ENCODE measurements around the gene MMP25. TPM values are rescaled to one million over a fixed set of nuclear protein-coding genes. Genes with fewer than 3 reads are reported as not detected.

MMP25 gene
- total and polyA plus RNA-seq, 10 of the 15 experiments (the other 5 are each of a cell fraction or from before 2014, with no cell fraction given), result 0.03 to 0.36 (median 0.13) TPM; not detected in 1

DNA sequence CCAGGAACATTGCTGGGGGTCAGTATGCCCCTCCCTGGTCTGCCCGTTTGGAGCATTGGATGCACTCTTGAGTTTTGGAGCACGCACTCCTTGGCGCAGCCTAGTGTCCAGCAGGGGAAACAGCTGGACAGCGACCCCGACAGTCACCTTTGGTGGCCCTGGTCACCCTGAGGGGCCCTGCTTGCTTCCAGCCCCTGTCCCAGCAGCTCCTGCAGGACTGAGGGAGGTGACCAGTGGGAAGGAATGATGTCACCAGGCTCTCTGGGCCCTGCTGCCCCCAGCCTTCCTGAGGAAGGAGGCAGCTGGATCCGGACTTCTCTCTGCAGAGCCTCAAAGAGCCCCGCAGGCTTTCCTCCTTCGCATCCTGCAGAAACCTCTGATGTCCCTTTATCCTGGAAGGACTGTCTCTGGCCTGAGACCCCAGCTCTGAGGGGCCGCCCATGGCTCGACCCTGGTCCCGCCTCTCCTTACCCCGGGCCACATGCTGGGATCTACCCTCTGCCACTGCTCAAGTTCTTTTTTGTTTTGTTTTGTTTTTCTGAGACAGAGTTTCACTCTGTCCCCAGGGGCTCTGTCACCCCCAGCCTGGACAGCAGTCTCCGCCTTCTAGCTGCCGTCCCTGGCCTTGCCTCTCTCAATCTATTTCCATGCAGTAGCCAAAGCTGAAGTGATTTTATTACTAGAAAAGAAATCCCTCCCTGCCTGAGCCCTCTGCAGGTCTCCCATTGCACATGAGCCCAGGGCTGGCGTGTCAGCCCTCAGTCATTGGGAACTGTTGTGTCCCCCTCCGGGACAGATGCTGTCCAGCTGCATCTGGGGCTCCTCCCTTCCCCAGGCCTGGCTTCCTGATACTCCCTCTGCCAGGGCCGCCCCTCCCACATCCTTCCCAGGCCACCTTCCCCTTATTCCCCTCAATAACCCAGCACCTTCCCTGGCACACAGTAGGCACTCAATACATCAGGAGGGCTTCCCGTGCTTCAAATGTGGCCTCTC is 41.2 kb downstream of the MMP25 start:
- Histone ChIP-seq H3K9ac (ENCODE audit: control insufficient read depth, insufficient read depth, low read length) (no peak overlapping the region), H3K4me2 (ENCODE audit: control insufficient read depth, insufficient read depth) (no peak overlapping the region), H3K9me3 (replicated peaks; ENCODE audit: control insufficient read depth, insufficient read depth, low read length) (no peaks in the 10 kb centered on the region), H3K4me1 (ENCODE audit: control insufficient read depth, insufficient read depth, low read length) (no peaks in the 10 kb centered on the region), H4K20me1 (ENCODE audit: control insufficient read depth, insufficient read depth) (no peaks in the 10 kb centered on the region), H2AFZ (ENCODE audit: control insufficient read depth, low read depth, low read length) (no peak overlapping the region), H3K36me3 (ENCODE audit: control insufficient read depth in 2 of 2, insufficient read depth in 2 of 2, low read length in 1 of 2) (no peaks in the 10 kb centered on the region), H3K4me3 (no peak overlapping the region), H3K27ac (ENCODE audit: control insufficient read depth, insufficient read depth) (no peak overlapping the region), H3K27me3 (replicated peaks in 1 of 2; ENCODE audit: control insufficient read depth in 2 of 2, insufficient read depth in 2 of 2, low read length in 1 of 2) (no peaks in the 10 kb centered on the region), H3K79me2 (ENCODE audit: control insufficient read depth, insufficient read depth, low read length) (no peaks in the 10 kb centered on the region)
- POLR2A ChIA-PET, result interaction anchor here (1.0 to 1.4 kb wide), 2 partner anchors 10 to 13 kb away, joined by 3 read pairs; no protein-coding TSS in a partner anchor
- SMC1A ChIA-PET (ENCODE audit: uncharacterized antibody, unreplicated experiment), result interaction anchor here (1.0 to 1.5 kb wide), 2 partner anchors 10 to 23 kb away, joined by 4 read pairs; partner anchors contain the start of gene IL32
- FAIRE-seq (no peak), ATAC-seq (peak; percentile 73), DNase-seq (ENCODE audit: low read depth, low spot score) (no peak)
- RAD21 ChIA-PET (ENCODE audit: unreplicated experiment), result interaction anchor here (1.1 to 1.5 kb wide), 3 partner anchors 24 to 42 kb away, joined by 3 to 4 read pairs (median 3); no protein-coding TSS in a partner anchor
- intact Hi-C loops (cut with micrococcal nuclease; ENCODE audit: unreplicated experiment) (no loop called here), in situ Hi-C loops (cut with MboI) (no loop called here)
- BruUV-seq (replicated peaks), result no TSS peak
- CTCF ChIA-PET, result interaction anchor here (0.6 to 21.2 kb wide), 9 partner anchors 9 to 84 kb away, joined by 3 to 396 read pairs (median 5); partner anchors contain the start of gene IL32
- WGBS (ENCODE audit: insufficient coverage, insufficient replicate concordance, low lambda C conversion rate, missing lambda C conversion rate), result 55% methylated on average over 18 of the region's 18 CpGs
- TF ChIP-seq MEF2A (IDR thresholded peaks at IDR 0.05; ENCODE audit: insufficient read depth, low read depth, low read length), result no peak
- TF ChIP-seq NR2F1 (conservative IDR thresholded peaks at IDR 0.05), result peak; percentile 52
- no peak for TF ChIP-seq EZH2 (IDR thresholded peaks at IDR 0.05; ENCODE audit: borderline replicate concordance, control insufficient read depth, low read depth, low read length)
- TF ChIP-seq ZNF687 (IDR thresholded peaks at IDR 0.05), result no peak
- TF ChIP-seq KLF5 (IDR thresholded peaks at IDR 0.05; ENCODE audit: partially characterized antibody), result no peak
- TF ChIP-seq SREBF1 (IDR thresholded peaks at IDR 0.05; ENCODE audit: low read length), result no peak
- no peak for TF ChIP-seq SIX5 (IDR thresholded peaks at IDR 0.05; ENCODE audit: low read depth, low read length, severe bottlenecking)
- TF ChIP-seq LARP7 (IDR thresholded peaks at IDR 0.05), result no peak
- peak; percentile 30; the same call in 1 of the 2 replicates for TF ChIP-seq SMC3 (IDR thresholded peaks at IDR 0.05; ENCODE audit: borderline replicate concordance, low read length)
- TF ChIP-seq CHD1 (IDR thresholded peaks at IDR 0.05; ENCODE audit: low read depth, low read length), result no peak
- no peak for TF ChIP-seq POLR2AphosphoS2 (IDR thresholded peaks at IDR 0.05; ENCODE audit: low read depth, low read length)
- no peak for TF ChIP-seq SP1 (IDR thresholded peaks at IDR 0.05; ENCODE audit: low read depth, low read length)
- TF ChIP-seq, protein P1, sequence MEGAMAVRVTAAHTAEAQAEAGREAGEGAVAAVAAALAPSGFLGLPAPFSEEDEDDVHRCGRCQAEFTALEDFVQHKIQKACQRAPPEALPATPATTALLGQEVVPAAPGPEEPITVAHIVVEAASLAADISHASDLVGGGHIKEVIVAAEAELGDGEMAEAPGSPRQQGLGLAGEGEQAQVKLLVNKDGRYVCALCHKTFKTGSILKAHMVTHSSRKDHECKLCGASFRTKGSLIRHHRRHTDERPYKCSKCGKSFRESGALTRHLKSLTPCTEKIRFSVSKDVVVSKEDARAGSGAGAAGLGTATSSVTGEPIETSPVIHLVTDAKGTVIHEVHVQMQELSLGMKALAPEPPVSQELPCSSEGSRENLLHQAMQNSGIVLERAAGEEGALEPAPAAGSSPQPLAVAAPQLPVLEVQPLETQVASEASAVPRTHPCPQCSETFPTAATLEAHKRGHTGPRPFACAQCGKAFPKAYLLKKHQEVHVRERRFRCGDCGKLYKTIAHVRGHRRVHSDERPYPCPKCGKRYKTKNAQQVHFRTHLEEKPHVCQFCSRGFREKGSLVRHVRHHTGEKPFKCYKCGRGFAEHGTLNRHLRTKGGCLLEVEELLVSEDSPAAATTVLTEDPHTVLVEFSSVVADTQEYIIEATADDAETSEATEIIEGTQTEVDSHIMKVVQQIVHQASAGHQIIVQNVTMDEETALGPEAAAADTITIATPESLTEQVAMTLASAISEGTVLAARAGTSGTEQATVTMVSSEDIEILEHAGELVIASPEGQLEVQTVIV (IDR thresholded peaks at IDR 0.05; ENCODE audit: borderline replicate concordance, partially characterized antibody), result no peak
